SK-N-SH (cell line): Measurements from ENCODE around the gene SPOCK1.

Experiments
- CTCF ChIP-seq: fragments of 200-600 bp; sonication (generic); IDR thresholded peaks from 2 replicates; pipeline ENCODE4 v1.6.1; 2017; ENCODE audit warnings: antibody characterized with exemption, mild to moderate bottlenecking, moderate library complexity
- SIN3A ChIP-seq: IDR thresholded peaks from 2 replicates; pipeline ENCODE4 v1.6.1; 2012; ENCODE audit warnings: low read depth, mild to moderate bottlenecking, low read length, moderate library complexity, borderline replicate concordance

DNA sequence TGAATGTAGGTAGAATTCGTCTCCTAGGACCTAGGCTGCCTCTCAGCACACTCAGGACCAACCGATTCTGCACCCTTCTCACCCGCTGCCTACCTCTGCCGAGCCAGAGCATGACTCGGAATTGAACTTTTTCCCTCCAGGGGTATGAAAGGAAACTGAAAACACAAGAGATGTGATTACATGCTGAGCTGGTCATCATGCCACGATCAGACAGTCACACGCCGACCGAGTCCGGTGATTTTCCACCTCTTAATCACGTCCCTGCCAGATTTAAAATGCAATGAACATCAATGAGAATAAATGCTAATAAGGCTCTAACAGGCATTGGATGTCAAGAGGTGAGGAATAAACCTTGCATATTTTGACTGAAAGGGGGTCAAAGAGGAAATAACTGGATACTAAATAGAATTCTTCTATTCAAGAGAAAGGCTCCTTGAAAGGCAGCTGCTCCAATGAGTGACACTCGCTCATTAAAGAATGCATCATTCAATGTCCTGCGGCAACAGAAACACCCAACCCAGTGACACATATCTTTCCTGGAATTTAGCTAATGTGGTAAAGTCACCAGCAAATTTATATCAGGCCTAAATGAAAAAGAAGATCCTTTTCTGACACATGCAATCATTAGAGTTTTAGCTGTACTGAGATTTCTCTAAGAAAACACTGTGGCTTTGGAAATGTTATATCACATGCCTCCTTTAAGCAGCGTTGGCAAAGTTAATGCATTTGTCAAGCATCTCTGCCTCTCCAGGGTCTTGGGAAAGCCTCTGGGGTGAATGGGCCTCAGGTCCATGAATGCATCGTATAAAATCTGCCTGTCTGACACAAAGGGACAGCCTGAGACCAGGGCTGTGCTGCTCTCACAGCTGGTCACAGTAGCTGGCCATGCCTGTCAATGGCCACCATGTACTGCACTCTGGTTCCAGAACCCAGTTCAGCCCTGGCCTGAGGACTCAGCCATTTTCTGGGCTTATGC is 128.7 kb downstream of the SPOCK1 start:
- TF ChIP-seq CTCF (no peak), SIN3A (no peak)
